Measurements from ENCODE around the gene BSG.
A peak's percentile ranks its signal among the peaks of the same experiment; 100 is the strongest.
"Not testable (repeated sequence)": the region's sequence is repeated elsewhere in the genome, so short reads cannot be mapped to it uniquely, and the experiment has no call there.

Gene BSG

DNA sequence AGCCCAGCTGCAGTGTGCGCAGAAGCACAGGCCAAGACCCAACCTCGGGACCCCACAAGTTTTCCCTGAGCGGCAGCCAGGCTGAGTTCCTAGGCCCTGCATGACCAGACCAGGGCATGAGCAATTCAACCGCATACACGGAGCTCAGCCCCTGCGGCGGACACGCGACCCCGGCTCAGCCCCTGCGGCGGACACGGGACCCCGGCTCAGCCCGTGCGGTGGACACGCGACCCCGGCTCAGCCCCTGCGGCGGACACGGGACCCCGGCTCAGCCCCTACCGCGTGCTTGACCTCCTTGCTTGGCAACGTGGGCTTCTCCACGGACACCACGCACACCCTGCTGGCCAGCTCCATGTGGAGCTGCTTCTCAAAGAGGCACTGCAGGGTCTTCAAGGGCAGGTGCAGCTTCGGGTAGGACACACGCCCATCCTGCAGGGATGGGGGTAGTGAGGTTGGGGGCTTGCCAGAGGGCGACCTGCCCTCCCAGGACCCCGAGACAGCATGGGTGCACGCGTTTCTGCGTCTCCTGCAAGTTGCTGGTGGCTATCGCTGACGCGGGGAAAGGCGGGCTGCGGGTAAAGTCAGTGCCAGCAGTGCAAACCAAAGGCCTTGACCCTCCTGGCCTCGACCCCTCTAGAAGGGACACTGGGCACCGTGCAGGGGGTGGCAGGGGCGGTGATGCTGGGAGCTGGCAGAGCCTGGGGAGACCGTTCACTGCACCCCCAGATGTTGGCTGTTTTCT lies 51.0 kb downstream of the BSG start:
- H3K4me1 Mint-ChIP-seq: peaks cover 5% of the 10 kb centered on the region
- peaks cover 48% of the 10 kb centered on the region for H3K36me3 Mint-ChIP-seq
- no peak for DNase-seq (ENCODE audit: low spot score in 2 of 2)
- H3K4me3 Mint-ChIP-seq: no peak overlapping the region
- no peak overlapping the region for H3K27ac Mint-ChIP-seq
- no peaks in the 10 kb centered on the region for H3K9me3 Mint-ChIP-seq
- ATAC-seq: no peak

DNA sequence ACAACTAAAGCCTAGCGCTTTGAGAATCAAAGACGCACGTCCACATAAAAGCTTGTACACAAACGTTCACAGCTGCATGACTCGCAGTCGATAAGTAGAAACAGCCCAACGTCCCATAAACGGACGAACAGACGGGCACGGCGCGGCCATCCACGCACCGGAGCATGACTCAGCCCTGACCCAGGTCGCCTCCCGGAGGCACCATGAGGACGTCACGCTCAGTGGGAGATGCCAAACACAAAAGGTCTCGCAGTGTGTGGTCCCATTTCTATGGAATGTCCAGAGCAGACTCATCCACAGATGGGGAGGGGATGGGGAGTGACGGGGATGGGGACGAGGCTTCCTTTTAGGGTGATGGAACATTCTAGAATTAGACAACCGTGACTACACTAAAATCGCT lies 51.6 kb downstream of the BSG start:
- H3K27ac Mint-ChIP-seq: no peak overlapping the region
- H3K36me3 Mint-ChIP-seq: peaks cover 48% of the 10 kb centered on the region
- DNase-seq (ENCODE audit: low spot score in 2 of 2): no peak
- no peaks in the 10 kb centered on the region for H3K9me3 Mint-ChIP-seq
- H3K4me1 Mint-ChIP-seq: peaks cover 5% of the 10 kb centered on the region
- no peak overlapping the region for H3K4me3 Mint-ChIP-seq
- no peak for ATAC-seq

DNA sequence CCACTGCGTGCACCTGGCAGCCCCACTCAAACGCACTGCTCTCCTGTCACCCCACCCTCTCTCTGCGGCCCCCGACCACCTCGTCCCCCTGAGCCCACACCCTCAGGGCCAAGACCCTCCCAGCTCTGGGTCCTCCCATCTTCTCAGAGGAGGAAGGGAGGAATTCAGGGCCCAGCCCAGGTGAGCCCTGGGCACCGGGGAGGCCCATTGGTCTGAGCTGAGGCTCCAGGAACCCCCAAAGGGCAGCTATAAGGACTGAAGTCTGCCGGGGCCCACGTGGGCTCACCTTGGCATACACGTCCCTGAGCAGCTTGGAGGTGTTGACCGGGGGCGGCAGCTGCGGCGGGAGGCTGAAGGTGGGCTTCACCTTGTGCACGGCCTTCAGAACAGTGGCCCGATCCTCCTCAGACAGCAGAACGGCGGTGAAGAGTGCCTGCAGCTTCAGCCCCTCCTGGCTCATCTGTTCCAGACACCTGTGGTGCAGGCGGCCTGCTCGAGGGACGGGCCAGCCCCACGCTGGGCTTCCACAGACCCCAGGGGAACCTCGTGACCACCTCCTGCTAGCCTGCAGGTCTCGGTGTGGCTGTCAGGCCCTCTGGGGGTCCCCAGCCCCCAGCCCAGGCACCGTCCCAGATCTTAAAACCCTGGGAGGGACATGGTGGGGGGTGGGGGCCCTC lies 52.2 kb downstream of the BSG start:
- DNase-seq (ENCODE audit: low spot score in 2 of 2) (no peak), ATAC-seq (no peak)
- Mint-ChIP-seq H3K9me3 (no peaks in the 10 kb centered on the region), H3K4me1 (peaks cover 5% of the 10 kb centered on the region), H3K27ac (no peak overlapping the region), H3K36me3 (peaks cover 50% of the 10 kb centered on the region), H3K4me3 (no peak overlapping the region)

DNA sequence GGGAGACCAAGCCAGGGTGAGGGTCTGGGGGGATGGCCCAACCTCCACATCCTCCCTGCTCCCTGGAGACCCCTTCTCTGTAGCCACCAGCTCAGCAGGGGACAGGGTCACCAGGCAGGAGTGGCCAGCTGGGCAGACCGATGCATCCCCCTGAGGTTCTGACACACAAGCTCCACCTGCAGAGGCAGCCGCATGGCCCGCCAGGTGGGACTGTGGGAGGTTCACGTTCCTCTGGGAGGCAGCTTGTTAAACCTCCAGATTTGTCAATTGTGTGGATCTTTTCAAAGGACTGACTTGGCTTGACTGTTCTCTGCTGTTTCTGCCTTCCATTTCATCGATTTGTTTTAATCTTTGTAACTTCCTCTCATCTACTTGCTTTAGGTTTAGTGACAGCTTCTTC lies 52.9 kb downstream of the BSG start:
- Mint-ChIP-seq H3K9me3 (no peaks in the 10 kb centered on the region), H3K4me3 (no peak overlapping the region), H3K4me1 (peaks cover 10% of the 10 kb centered on the region), H3K36me3 (peaks cover 50% of the 10 kb centered on the region), H3K27ac (no peak overlapping the region)
- ATAC-seq: no peak
- no peak for DNase-seq (ENCODE audit: low spot score in 2 of 2)

DNA sequence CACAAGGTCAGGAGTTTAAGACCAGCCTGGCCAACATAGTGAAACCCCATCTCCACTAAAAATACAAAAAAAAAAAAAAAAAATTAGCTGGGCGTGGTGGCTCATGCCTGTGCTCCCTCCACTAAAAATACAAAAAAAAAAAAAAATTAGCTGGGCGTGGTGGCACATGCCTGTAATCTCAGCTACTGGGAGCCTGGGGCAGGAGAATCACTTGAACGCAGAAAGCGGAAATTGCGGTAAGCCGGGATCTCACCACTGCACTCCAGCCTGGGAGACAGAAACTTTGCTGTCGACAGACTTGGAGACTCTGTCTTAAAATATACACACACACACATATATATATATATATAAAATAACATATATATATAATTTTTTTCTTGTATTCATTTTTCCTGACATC lies 54.2 kb downstream of the BSG start:
- not testable (repeated sequence) for ATAC-seq

DNA sequence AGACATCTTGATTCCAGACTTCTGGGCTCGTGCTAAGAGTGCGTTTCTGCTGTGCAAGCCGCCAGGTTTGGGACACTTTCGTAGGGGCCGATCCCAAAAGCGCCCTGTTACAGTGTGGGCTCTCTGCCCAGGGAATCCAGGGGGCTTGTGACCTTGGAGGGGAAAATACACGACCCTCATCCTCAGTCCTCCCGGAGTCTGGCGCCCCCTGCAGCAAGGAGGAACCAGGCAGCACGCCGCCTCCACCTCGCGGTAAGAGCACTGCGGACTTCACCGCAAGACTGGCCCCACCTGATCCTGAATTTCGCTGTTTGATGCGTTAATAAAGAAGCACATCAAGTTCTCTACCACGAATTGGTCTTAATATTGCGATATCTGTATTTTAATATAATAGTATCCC lies 55.8 kb downstream of the BSG start:
- Mint-ChIP-seq H3K9me3 (no peaks in the 10 kb centered on the region), H3K4me3 (no peak overlapping the region), H3K27ac (no peak overlapping the region), H3K36me3 (peaks cover 79% of the 10 kb centered on the region), H3K4me1 (peaks cover 28% of the 10 kb centered on the region)
- no peak for ATAC-seq
- DNase-seq (ENCODE audit: low spot score in 2 of 2): no peak

More for the DNA sequence above, 54.2 kb downstream of the BSG start:
- peaks cover 17% of the 10 kb centered on the region for H3K4me1 Mint-ChIP-seq
- H3K4me3 Mint-ChIP-seq; H3K27ac Mint-ChIP-seq; H3K9me3 Mint-ChIP-seq; DNase-seq (ENCODE audit: low spot score in 2 of 2): not testable (repeated sequence)
- H3K36me3 Mint-ChIP-seq: peaks cover 63% of the 10 kb centered on the region

DNA sequence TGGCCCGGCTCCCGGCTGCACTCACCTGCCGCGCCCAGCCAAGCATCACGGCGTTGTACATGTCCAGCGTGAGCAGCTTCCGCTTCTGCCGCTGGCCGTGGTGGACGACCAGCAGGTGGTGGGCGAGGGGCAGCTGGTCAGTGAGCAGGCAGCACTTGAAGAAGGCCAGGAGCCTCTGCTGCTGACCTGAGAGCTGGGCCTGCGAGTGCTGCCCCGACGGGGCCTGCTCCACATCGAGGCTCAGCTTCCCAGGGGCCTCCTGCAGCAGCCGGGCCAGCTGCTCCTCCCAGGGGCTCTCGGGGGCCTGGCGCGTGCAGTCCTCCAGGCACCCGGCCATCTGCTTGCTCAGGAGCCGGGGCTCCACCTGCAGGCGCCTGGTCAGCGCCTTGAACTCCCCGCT lies 57.1 kb downstream of the BSG start:
- H3K4me3 Mint-ChIP-seq; H3K27ac Mint-ChIP-seq; ATAC-seq; H3K9me3 Mint-ChIP-seq; DNase-seq (ENCODE audit: low spot score in 2 of 2): not testable (repeated sequence)
- peaks cover 90% of the 10 kb centered on the region for H3K36me3 Mint-ChIP-seq
- H3K4me1 Mint-ChIP-seq: peaks cover 40% of the 10 kb centered on the region

DNA sequence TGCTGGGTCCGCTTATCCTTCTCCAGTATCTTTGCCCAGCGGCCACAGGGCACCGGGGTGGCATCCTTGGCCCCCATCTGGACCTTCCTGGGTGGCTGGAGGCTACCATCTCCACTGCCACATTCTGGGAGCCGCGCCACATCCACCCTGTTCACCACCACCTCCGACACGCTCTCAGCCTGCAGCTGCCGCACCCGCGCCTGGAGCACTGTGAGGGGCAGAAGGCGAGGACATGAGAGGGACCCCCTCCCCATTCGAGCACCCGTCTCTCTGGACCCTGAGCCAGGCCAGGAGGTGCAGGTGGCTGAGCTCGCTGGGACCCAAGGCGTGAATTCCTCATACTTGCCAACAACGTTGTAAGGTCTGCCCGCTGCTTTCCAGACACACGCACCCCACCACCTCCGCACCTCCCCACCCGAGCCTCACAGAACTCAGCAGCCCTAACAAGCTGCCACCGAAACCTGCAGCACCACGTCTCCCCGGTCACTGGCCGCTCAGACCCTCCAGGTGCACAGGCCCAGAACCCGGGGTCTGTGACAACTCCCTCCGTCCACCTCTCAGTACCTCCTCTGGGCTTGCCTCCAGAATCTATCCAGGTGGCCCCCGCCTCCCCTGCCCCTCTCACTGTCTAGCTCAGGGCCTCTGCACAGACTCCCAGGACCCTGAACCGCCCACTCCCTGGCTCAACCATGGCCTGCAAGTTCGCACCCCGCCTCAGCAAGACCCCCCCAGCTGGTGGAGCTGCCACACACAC lies 57.7 kb downstream of the BSG start:
- H3K4me3 Mint-ChIP-seq: no peak overlapping the region
- no peak for DNase-seq (ENCODE audit: low spot score in 2 of 2)

DNA sequence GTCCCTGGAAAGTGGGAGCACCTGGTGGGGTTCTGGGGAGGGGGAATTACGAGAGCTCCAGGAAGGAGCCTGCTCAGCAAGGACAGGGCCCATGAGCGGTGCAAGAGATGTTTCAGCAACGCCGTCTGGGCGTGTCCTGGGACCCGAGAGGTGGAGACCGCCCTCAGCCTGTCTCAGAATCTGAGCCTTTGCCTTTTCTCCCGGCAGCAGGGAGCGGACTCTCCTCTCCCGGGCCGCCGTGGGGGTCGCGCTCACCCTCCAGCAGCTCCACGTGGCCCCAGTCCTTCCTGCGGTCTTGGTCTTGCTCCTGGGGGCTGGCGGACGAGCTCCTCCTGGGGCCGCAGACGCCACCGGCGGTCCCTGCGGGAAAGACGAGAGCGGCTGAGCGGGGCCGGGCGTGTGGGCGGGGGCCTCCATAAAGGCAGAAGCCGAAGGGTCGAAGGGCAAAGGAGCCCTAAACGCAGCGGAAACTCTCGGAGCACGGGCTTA lies 60.2 kb downstream of the BSG start:
- Mint-ChIP-seq H3K9me3 (no peaks in the 10 kb centered on the region), H3K27ac (peak overlapping the region; percentile 94), H3K4me3 (peak overlapping the region; percentile 94), H3K36me3 (peaks cover 68% of the 10 kb centered on the region), H3K4me1 (peaks cover 35% of the 10 kb centered on the region)
- ATAC-seq: peak; percentile 69
- peak; percentile 46 to 80 for DNase-seq (ENCODE audit: low spot score in 2 of 2)

More for the DNA sequence above, 57.7 kb downstream of the BSG start:
- Mint-ChIP-seq H3K4me1 (peaks cover 40% of the 10 kb centered on the region), H3K27ac (peak overlapping the region; percentile 64), H3K9me3 (no peaks in the 10 kb centered on the region), H3K36me3 (peaks cover 88% of the 10 kb centered on the region)
- ATAC-seq: no peak

Measured in stimulated activated effector memory CD8-positive, alpha-beta T cell treated with anti-CD3 and anti-CD28 coated beads, Interleukin-12 subunit alpha, Interleukin-12 subunit beta, amount 100 ng/mL, for 72 hours (primary cell).